ELR (cell line): ENCODE data around the gene PTPRG.

ENCODE experiments used
- DNase-seq: peaks from one replicate; pipeline ENCODE4 v3.0.0-alpha.2; 2015; ENCODE audit warnings: low read depth

The PTPRG gene

DNA sequence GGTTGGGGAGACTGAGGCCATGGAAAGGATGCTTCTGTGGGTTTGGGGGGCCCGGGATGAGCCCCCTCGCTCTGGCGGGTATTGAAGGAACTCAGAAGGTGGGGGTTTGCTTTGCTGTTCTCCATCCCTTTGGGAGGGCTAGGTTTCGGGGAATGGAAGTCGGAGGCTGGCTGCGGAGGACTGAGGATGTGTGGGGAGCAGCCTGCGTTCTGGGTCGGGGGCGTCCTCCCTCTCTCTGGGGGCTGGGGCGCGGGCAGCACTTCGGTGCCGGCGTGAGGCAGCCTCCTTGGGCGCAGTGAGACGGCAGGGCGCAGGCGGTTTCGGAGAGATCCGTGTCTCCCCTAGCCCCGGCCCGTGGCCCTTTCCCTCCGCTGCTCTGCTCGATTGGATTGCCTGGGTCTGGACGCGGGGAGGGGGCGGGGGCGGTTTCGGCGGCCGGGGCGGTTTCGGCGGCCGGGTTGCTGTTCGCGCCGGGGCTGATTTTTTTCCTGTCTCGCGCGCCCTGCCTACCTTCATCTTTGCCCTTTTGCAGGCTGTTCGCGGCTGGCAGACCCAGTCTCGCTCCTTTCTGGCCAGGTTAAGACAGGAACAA lies 1.4 kb downstream of the PTPRG start:
- peak; percentile 57 for DNase-seq

DNA sequence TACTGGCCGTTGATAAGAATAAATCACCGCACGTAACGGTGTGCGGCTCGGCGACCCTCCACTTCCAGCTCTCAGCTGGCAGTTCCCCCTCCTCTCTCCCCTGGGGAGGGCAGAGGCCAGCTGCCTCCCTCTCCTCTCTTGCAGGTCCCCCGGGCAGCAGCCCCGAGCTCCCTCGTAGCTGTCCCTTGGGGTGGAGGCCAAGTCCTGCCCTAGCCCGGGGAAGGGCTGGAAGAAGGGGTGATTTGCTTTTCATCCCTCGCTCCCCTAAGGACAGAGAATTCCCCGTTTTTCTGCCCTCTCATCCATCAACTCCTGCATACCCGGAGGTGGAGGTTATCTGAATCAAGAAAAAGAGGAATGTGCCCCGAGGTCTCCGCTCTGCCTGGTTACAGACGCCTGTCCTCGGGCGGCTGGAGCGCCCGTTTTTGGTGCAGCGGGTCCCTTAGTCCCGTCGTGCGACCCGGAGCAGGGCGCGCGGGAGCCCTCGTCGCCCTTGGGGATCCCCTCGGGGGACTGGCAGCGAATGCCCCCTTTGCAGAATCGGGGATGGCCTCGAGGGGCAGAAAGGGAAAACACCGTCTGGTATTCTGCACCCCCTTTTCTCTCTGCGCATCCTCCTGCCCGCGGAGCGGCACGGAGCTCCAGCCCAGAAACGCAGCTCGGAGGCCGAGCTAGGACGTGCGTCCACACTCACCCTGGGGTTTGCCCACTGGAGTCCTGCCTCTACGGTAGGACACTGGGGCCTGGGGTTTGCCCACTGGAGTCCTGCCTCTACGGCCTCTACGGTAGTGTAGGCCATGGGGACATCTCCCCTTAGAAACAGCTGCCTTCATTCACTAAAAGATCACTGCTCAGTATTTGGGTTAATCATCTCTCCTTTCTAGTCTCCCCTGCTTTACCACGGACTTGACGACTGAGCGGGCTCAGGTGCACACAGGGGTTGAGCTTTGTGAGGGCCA lies 2.2 kb downstream of the PTPRG start:
- DNase-seq: peak; percentile 45

DNA sequence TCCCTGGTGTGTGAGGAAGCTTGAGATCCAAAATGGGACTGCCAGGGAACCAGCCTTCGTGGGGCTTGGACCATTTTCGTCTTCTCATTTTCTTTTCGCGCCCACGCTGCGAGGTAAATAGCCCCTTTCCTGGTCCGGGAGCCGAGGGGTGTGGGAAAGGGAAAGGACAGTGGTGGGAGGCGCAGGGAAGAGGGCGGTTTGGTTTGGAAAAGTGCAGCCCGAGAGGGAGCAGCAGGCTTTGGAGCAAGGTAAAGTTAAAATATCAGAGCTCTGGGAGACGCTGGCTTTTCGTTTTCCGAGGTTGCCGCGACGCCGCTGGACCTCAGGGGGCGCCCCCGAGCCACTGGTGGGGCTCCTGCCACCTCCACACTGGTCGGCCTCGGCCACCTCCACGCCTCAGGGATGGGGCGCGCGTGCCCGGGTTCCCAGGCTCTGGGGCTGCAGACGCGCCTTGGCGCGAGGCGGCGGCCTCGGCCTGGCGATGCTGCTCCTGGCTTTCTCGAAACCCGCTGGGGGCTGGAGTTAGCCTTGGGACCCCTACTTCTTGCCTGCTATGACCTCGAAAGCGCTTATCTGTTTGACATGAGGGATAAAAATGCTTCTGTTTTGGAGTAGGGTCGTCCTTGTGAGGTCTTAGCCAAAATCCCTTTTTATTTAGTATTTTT lies 3.2 kb downstream of the PTPRG start:
- peak; percentile 83 for DNase-seq

DNA sequence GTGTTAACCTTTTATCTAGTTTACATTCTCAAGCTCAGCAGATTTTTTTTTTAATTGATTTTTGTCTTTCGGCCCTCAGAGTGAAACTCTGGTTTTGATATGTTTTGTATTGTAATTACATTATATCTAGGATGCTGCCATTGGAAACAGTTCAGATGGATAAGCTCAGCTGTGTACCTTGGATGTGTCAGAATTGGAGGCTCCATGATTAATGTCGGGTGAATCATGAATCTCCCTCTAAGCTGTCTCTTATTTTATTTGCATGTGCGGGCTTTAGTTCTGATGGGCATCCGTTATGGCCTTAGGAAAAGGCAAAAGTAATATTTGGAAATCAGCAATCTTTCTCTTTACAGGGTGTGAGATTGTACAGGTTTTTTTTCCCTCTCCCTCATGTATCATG lies 4.2 kb downstream of the PTPRG start:
- peak; percentile 65 for DNase-seq

DNA sequence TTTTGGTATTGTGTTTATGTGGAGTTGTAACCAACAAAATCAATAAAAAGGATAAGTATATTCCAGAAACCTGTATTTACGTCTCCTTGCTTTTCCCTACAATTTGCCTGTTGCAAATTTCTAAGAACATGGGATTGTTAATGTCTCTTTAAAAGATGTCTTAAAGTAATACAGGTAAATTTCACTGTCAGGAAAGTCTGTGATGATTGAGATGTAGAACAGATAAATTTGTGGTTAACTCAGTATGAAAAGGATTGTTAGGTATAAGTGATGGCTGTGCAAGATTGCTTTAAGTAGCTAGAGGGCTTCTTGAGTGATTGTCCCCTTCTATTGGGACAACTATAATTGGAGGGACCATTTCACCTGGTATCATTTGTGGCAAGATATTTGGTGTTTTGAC lies 6.8 kb downstream of the PTPRG start:
- DNase-seq: no peak

GRCh38 chr3:61569856-61570580 lies 8.6 kb downstream of the PTPRG start:
- no peak for DNase-seq

- no peak for DNase-seq
Measured at GRCh38 chr3:61570813-61571212, 9.4 kb downstream of the PTPRG start.

DNA sequence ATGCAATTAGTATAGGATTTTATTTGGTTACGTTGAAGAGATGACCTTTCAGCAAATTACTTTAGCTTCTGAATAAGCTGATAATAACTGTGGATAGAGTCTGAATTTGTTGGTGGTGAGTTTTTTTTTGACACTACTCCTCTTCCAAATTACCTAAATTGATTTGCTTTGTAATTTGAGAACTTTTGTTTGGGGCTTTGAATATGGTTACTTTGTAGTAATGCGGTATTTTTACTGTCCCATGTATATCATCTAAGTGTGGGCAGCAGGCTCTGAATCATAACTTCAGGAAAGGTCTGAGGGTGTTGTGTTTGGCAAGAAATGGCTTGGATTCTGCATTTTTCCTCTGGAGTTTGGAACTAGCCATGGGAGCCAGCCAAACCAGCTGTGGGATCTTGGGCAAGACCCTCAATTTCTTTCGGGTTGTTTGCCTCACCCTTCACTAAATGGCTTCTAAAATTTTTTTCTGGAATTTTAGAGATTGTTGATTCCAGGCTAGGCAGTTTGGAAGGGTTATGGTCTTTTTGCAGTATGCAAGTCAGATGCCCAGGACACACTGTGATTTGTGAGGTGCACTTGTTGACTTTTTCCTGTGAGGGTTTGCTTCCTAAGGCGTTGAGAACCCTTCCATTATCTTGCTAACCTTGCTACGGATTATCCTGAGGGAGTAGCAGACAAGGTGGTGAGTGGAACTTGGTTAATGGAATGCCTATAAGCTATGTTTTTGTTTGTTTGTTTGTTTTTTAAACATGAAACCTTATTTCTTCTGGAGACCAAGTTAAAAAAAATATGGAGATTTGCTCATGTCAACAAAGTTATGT lies 10.4 kb downstream of the PTPRG start:
- peak; percentile 63 for DNase-seq

GRCh38 chr3:61572879-61573278 lies 11.5 kb downstream of the PTPRG start:
- no peak for DNase-seq

DNA sequence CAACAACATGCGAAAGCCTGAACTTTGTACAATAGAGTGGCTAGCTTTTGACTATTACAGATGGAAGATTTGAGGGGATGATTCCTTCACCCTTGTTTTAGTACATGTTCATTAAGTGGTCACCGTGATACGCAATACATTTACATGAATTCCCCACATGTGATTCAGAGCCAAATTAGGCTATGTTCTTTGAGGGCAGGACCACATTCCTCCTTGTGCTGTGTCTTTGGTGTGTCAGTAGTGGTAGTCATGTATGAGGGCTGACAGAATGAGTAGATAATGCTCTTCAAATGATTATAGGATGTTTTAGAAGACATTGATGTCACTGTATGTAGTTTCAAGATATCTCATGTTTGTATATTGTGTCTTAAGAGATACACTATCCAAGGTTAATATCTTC lies 12.1 kb downstream of the PTPRG start:
- DNase-seq: peak; percentile 81

- DNase-seq: peak; percentile 99
Measured at GRCh38 chr3:61574854-61575253, 13.5 kb downstream of the PTPRG start.

- no peak for DNase-seq
Measured at GRCh38 chr3:61575893-61576292, 14.5 kb downstream of the PTPRG start.

DNA sequence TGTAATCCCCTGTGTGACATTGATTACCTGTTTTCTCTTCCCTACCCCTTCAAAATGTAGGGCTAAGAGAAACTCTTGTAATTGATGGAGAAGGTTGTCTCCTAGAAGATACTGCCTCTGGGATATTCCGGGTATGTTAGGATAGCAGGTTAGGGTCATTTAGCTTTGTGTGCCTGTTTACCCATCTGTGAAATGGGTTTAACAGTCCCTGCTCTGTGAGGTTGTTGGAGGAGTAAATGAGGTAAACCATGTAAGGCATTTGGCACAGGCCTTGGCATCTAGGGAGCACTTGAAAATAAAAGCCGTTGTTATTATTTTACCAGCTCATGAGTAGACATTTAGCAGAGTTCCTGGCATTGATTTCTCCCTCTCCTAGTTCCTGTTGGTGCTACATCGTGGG lies 16.4 kb downstream of the PTPRG start:
- DNase-seq: no peak

GRCh38 chr3:61578667-61579367 lies 17.4 kb downstream of the PTPRG start:
- no peak for DNase-seq

- DNase-seq: no peak
Measured at GRCh38 chr3:61579685-61580084, 18.3 kb downstream of the PTPRG start.

GRCh38 chr3:61580982-61581643 lies 19.7 kb downstream of the PTPRG start:
- DNase-seq: no peak

GRCh38 chr3:61582287-61582686 lies 20.9 kb downstream of the PTPRG start:
- no peak for DNase-seq

DNA sequence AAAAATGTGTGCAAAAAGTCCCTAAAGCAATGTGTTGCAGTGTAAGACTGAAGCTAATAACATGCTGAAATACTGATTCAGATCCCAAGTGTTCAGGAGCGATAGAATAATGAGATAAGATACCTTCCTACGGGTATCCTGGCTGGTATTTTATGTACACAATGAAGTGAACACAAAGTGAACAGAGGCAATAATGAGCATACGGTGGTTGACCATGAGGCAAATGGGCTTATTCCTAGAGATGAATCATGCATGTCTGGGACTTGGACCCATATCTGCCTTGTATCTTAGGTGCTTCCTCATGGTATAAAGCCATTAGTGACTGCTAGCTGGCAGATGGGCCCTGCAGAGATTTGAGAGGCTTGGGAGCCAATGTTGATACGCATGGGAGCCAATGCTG lies 21.5 kb downstream of the PTPRG start:
- DNase-seq: no peak

- no peak for DNase-seq
Measured at GRCh38 chr3:61583890-61584875, 22.8 kb downstream of the PTPRG start.
